GM21737 (cell line): Measurements from ENCODE around the gene KIF18B.

Experiments
- ATAC-seq: cut with Tn5 transposase; IDR thresholded peaks from one replicate; pipeline ENCODE4 v1.9.1; 2021; ENCODE audit warnings: mild to moderate bottlenecking, moderate library complexity; ENCODE audit not compliant: unreplicated experiment

The KIF18B gene

GRCh38 chr17:44941712-44942331 lies 5.8 kb downstream of the KIF18B start:
- no peak for ATAC-seq

DNA sequence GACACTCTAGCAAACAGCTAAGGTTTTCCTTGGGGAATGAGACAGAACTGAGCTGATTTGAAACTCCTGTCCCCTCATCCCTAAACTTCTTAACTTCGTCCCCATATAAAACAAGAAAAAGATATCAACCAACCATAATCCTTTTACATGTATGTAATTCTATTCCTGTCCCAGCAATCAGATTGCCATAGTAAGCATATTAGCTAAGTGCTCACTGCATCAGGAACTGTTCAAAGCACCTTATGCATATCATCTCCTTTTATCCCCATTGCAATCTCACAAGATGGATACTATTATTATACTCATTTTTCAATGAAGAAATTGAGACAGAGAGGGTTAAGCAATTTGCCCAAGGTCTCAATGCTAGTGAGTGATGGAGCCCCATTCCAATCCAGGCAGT lies 6.8 kb downstream of the KIF18B start:
- ATAC-seq: no peak

DNA sequence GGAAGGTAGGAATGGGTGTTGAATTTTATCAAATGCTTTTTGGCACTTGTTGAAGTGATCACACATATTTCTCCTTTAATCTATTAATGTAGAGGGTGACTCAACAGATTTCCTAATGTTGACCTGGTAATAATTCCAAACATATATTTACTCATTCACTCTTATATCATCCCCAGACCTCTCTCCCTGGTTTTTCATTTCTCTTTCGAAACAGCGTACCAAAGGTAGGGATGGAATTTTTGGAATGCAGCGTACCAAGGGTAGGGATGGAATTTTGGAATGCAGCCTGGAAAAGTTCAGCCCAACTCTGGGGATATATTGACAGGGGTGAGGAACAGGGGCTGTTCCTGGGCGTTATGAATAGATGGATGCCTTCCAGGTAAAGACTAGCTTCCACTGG lies 7.3 kb downstream of the KIF18B start:
- ATAC-seq: no peak

DNA sequence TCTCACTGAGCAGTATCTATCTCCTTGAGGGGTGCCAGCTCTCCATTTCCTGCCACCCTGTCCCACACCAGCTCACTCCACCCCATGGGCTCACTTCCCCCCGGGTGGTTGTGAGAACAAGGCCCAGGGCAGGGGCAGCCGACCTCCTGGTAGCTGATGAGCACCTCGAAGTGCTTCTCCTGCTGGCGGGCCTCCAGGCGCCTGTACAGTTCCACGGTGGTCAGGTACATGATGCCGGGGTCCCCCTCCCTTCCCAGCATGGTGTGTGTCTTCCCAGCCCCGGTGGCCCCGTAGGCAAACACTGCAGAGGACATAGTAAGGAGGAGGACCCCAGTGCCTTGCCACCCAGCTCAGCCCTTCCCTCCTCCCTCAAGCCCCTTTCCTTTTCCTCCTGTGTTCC lies 12.5 kb downstream of the KIF18B start:
- no peak for ATAC-seq

DNA sequence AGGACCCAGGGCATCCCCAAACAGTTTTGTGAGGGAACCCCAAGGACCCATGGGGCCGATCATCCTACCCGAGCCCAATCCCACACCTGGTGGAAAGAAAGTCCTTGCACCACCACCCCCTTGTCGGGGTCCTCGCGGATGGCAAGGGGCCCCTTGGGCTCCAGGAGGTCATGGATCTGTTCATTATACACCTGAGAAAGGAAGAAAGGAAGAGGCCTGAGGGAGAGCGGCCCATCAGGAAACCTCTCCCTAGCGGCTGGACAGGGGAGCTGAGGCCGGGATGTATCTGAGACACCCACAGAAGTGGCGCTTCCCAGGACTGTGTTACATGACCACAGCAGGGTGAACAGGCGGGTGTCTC lies 12.8 kb downstream of the KIF18B start:
- no peak for ATAC-seq

GRCh38 chr17:44933824-44934744 lies 13.5 kb downstream of the KIF18B start:
- no peak for ATAC-seq

- ATAC-seq: no peak
Measured at GRCh38 chr17:44932787-44933097, 14.8 kb downstream of the KIF18B start.

- ATAC-seq: no peak
Measured at GRCh38 chr17:44932096-44932786, 15.3 kb downstream of the KIF18B start.

GRCh38 chr17:44931376-44931775 lies 16.2 kb downstream of the KIF18B start:
- no peak for ATAC-seq

DNA sequence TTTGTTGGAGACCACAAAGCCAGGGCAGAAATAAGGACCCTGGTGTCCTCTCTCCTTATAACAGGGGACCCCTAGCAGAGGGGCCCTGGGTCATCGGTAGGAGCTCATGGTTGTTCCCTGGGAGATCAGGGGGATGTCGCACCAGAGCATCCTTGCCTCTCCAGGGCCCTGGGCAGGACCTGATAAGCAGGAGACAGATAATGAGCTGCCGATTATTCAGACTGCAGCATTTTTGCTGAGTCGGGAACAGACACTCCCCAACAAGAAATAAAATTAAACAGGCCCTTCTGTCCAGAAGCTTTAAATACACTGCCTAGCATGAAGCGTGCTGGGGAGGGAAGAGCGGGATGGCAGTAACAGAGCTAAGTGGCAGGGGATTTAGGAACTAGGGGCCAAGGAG lies 16.9 kb downstream of the KIF18B start:
- no peak for ATAC-seq

DNA sequence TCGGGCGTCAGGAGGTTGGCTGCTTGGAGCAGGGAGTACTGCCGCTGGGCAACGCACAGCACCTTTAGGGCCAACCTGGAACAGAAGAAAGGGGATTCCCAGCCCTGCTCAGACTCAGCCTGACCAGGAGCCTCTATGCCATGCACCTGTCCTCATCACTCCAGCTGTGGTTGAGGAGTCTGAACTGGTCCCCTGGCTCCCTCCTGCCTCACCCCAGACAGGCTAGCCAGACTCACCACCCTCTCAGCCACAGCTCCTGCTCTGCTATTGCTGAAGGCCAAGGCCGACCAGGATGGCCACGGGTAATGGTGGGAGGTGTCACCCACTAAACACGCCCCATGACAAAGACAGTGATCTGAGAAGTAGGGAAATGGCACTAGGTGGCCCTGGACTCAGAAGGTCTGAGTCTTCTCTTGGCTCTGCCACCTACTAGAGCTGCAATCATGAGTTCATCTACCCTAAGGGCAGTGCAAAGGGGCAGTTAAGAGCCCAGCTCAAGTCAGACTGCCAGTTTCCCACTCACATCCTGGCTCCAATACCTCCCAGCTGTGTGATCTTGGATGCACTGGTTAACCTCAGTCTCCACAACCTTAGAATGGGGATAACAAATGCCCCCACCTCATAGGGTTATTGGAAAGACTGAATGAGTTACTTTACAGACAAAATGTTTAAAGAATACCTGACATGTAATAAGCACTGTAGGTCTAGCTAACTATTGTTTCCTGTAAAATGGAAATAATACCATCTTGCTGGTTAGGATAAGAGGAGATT lies 18.4 kb downstream of the KIF18B start:
- no peak for ATAC-seq

GRCh38 chr17:44928136-44928535 lies 19.4 kb downstream of the KIF18B start:
- ATAC-seq: no peak

DNA sequence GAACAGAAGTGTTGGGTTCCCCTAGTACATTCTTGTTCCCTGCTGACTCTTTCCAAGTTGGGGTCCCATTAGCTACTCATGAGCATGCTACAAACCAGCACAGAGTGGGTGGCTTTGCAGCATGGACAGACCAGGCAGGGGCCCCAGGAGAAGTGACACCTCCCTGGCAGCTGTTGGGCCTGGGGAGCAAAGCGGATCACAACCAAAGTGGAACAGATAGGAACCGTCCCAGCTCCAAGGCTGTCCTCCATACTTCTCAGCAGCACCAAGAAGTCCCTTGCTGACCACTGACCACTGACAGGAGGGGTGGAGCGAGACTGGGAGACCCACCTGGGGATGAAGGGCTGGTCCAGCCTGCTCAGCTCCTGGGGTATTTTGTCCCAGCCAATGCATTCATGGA lies 19.9 kb downstream of the KIF18B start:
- ATAC-seq: no peak

DNA sequence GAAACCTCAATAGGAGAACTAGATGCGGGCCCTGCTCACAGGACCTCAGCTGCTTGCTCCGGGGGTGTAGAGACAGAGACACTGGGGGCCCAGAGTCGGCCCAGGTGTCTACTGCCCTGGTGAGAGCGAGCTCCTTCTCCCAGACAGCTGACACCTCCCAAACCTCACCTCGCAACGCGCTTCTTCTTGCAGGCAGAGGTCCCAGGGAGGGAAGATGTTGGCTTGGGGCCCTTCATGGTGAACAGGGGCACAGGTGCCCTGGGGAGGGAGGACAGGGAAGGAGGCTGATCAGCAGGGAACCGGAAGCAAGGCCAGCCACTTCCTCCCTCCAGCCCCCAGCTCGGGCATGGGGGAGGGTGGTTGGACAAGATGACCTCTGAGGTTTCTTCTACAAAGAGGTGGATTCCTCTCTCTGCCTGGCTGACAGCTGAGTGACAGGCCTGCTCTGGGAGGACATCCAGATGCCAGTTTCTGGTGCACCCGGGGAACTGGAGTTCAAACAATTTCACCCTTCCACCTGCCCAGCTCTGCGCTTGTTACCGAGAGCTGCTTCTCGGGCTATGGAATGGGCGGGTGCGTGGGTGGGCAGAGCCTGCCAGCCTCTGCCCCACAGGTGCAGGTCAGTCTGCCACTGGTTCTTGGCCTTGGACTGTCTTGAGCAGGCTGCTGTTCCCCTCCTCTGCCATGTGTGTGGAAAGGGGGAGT lies 20.6 kb downstream of the KIF18B start:
- no peak for ATAC-seq

DNA sequence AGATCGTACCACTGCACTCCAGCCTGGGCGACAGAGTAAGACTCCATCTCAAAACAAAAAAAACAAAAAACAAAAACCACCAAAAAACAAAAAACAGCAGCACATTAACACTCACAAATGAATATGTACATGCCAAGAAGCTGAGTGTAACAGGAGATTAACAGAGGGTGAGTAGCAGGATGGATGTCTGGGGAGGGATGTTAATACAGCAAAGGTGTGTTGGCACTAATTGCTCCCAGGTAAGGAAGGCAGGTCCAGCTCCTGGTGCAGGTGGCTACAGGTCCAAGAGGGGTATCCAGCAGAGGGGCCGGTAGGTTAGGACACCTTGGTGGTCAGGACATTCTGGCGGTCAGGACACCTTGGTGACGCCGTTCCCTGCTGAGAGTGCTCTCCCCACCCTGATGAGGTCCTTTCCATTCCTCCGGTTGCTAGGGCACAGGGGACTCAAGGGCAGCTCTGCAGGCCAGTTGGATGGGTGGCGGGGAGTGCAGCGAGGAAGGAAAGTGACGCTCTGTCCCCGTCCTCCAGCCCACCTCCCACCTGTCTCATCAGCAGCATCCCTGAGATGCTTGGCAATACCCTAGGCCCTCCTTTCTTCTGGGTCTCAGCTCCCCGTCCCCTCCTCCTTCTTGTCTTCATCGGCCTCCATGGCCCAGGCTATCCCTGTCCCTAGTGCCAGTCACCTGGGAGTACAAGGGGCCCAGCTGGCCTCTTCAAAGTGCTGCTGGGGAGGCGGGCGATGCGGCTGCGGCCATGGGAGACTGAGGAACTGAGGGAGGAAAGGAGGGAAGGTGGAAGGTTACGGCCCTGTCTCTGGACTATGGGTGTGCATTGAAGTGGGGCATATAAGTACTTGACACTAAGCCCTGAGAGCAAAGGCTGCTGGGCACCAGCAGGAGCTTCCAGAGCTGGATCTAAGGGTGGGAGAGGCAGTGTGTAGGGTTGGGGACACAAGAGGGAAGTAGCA lies 21.6 kb downstream of the KIF18B start:
- ATAC-seq: no peak

- ATAC-seq: no peak
Measured at GRCh38 chr17:44924107-44924544, 23.4 kb downstream of the KIF18B start.

- no peak for ATAC-seq
Measured at GRCh38 chr17:44922746-44923470, 24.7 kb downstream of the KIF18B start.

- ATAC-seq: no peak
Measured at GRCh38 chr17:44922136-44922535, 25.4 kb downstream of the KIF18B start.
